GF-D8 (cell line): ENCODE measurements around the gene HLA-DRA.

Experiments
- DNase-seq: peaks from one replicate; lab custom pipeline; 2025; lab: John Stamatoyannopoulos, UW

Gene HLA-DRA

GRCh38 chr6:32475392-32476206 lies 35.9 kb downstream of the HLA-DRA start:
- no peak for DNase-seq

GRCh38 chr6:32483968-32484613 lies 44.4 kb downstream of the HLA-DRA start:
- DNase-seq, result no peak

GRCh38 chr6:32484614-32484998 lies 44.9 kb downstream of the HLA-DRA start:
- DNase-seq, result no peak

GRCh38 chr6:32488083-32488482 lies 48.4 kb downstream of the HLA-DRA start:
- DNase-seq, result no peak

GRCh38 chr6:32491700-32492099 lies 52.0 kb downstream of the HLA-DRA start:
- no peak for DNase-seq

GRCh38 chr6:32492351-32492750 lies 52.7 kb downstream of the HLA-DRA start:
- no peak for DNase-seq
